Measurements from ENCODE around the gene LPGAT1. TPM values are rescaled to one million over a fixed set of nuclear protein-coding genes. Genes with fewer than 3 reads are reported as not detected.

Gene LPGAT1
- total RNA-seq, 1 experiment from 2014 or later = 50.6 TPM

DNA sequence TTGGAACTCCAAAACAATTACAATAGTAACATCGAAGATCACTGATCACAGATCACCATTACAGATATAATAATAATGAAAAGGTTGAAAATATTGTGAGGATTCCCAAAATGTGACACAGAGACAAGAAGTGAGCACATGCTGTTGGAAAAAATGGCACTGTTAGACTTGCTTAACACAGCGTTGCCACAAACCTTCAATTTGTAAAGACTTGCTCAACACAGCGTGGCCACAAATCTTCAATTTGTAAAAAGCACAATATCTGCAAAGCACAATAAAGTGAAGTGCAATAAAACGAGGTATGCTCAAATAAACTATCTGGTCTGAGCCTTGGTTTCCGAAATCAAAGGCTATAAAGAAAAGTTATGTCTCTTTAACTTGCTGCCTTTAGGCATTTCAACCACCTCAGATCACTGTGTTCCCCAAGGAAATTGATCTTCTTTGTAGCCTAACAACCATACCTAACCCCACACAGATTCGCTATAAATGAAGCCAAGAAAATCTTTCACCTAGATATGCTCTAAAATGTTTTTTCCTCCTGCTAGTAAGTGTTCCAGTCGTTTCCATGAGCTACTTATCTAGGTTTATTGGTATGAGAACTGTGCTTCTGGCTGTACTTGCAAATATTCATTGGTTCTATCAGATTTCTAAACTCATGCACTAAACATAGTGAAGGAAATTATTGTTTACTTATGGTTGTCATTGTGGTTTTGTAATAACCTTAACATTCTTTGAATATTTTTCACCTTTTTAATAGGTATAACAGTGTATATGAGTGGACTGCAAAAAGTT is 13.1 kb upstream of the LPGAT1 start:
- TF ChIP-seq SP1 (IDR thresholded peaks at IDR 0.05; ENCODE audit: low read depth) (no peak), SIN3A (IDR thresholded peaks at IDR 0.05; ENCODE audit: low read depth) (no peak), JUND (IDR thresholded peaks at IDR 0.05) (no peak), ZFX (IDR thresholded peaks at IDR 0.05) (no peak), CBX3 (IDR thresholded peaks at IDR 0.05; ENCODE audit: low read depth) (no peak), EZH2 (IDR thresholded peaks at IDR 0.05) (no peak), SRF (IDR thresholded peaks at IDR 0.05; ENCODE audit: low read depth) (no peak), YY1 (IDR thresholded peaks at IDR 0.05; ENCODE audit: extremely low read depth, insufficient replicate concordance, low read depth, low read length) (no peak), EGR1 (IDR thresholded peaks at IDR 0.05; ENCODE audit: low read depth) (no peak), POLR2AphosphoS5 (IDR thresholded peaks at IDR 0.05; ENCODE audit: low read depth, low read length) (no peak), ZBTB33 (IDR thresholded peaks at IDR 0.05; ENCODE audit: extremely low read depth, insufficient replicate concordance, low read length) (no peak), EZH2phosphoT487 (IDR thresholded peaks at IDR 0.05; ENCODE audit: borderline replicate concordance) (no peak)
- TF ChIP-seq, protein P1, sequence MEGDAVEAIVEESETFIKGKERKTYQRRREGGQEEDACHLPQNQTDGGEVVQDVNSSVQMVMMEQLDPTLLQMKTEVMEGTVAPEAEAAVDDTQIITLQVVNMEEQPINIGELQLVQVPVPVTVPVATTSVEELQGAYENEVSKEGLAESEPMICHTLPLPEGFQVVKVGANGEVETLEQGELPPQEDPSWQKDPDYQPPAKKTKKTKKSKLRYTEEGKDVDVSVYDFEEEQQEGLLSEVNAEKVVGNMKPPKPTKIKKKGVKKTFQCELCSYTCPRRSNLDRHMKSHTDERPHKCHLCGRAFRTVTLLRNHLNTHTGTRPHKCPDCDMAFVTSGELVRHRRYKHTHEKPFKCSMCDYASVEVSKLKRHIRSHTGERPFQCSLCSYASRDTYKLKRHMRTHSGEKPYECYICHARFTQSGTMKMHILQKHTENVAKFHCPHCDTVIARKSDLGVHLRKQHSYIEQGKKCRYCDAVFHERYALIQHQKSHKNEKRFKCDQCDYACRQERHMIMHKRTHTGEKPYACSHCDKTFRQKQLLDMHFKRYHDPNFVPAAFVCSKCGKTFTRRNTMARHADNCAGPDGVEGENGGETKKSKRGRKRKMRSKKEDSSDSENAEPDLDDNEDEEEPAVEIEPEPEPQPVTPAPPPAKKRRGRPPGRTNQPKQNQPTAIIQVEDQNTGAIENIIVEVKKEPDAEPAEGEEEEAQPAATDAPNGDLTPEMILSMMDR (IDR thresholded peaks at IDR 0.05 in 2 of 3, conservative IDR thresholded peaks at IDR 0.05 in 1 of 3; ENCODE audit: borderline replicate concordance in 1 of 3, insufficient read depth in 1 of 3, low read depth in 2 of 3, low read length in 2 of 3) = no peak
- TF ChIP-seq, protein P2, sequence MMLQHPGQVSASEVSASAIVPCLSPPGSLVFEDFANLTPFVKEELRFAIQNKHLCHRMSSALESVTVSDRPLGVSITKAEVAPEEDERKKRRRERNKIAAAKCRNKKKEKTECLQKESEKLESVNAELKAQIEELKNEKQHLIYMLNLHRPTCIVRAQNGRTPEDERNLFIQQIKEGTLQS (IDR thresholded peaks at IDR 0.05) = no peak
- TF ChIP-seq, protein P3, sequence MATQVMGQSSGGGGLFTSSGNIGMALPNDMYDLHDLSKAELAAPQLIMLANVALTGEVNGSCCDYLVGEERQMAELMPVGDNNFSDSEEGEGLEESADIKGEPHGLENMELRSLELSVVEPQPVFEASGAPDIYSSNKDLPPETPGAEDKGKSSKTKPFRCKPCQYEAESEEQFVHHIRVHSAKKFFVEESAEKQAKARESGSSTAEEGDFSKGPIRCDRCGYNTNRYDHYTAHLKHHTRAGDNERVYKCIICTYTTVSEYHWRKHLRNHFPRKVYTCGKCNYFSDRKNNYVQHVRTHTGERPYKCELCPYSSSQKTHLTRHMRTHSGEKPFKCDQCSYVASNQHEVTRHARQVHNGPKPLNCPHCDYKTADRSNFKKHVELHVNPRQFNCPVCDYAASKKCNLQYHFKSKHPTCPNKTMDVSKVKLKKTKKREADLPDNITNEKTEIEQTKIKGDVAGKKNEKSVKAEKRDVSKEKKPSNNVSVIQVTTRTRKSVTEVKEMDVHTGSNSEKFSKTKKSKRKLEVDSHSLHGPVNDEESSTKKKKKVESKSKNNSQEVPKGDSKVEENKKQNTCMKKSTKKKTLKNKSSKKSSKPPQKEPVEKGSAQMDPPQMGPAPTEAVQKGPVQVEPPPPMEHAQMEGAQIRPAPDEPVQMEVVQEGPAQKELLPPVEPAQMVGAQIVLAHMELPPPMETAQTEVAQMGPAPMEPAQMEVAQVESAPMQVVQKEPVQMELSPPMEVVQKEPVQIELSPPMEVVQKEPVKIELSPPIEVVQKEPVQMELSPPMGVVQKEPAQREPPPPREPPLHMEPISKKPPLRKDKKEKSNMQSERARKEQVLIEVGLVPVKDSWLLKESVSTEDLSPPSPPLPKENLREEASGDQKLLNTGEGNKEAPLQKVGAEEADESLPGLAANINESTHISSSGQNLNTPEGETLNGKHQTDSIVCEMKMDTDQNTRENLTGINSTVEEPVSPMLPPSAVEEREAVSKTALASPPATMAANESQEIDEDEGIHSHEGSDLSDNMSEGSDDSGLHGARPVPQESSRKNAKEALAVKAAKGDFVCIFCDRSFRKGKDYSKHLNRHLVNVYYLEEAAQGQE (IDR thresholded peaks at IDR 0.05; ENCODE audit: low read depth) = no peak

More for the DNA sequence above, 13.1 kb upstream of the LPGAT1 start:
- no peaks in the 10 kb centered on the region for H4K20me1 ChIP-seq (ENCODE audit: insufficient read depth)
- no peaks in the 10 kb centered on the region; the same call in 1 of the 2 replicates for H3K9me2 ChIP-seq (ENCODE audit: insufficient read depth)
- H3K9ac ChIP-seq (ENCODE audit: low read length) = no peak overlapping the region
- CTCF ChIA-PET = no interaction called here
- H2AFZ ChIP-seq (ENCODE audit: low read depth, low read length, poor library complexity, severe bottlenecking) = no peak overlapping the region
- no peak for DNase-seq (ENCODE audit: low read depth, low spot score)
- H3K9me3 ChIP-seq (ENCODE audit: control insufficient read depth in 1 of 2, insufficient read depth in 1 of 2, low read depth in 1 of 2, low read length in 2 of 2) = no peaks in the 10 kb centered on the region
- H3K79me2 ChIP-seq (ENCODE audit: insufficient read depth, low read length) = no peaks in the 10 kb centered on the region
- H3K36me3 ChIP-seq (ENCODE audit: control insufficient read depth in 1 of 2, insufficient read depth in 2 of 2, low read length in 2 of 2) = no peaks in the 10 kb centered on the region
- H3K4me2 ChIP-seq (ENCODE audit: low read length) = no peak overlapping the region
- no peaks in the 10 kb centered on the region for H3K4me1 ChIP-seq (ENCODE audit: control insufficient read depth in 1 of 2, insufficient read depth in 2 of 2, low read length in 2 of 2)
- BruUV-seq (replicated peaks) = no TSS peak
- RAD21 ChIA-PET (ENCODE audit: low non-redundant PET in 1 of 2, low total read pairs in 2 of 2, uncharacterized antibody in 2 of 2, unreplicated experiment in 2 of 2) = no interaction called here
- intact Hi-C loops (cut with micrococcal nuclease) = no loop called here
- H3K27me3 ChIP-seq (ENCODE audit: insufficient read depth, low read length) = no peaks in the 10 kb centered on the region
- H3K4me3 ChIP-seq (replicated peaks in 1 of 2; ENCODE audit: low read depth in 1 of 2, low read length in 2 of 2) = no peak overlapping the region
- ATAC-seq = no peak
- POLR2A ChIA-PET = no interaction called here
- no peak overlapping the region for H3K27ac ChIP-seq (ENCODE audit: low read depth, low read length)

Data from HCT116 (cell line).